Activated T-cell treated with anti-CD3 and anti-CD28 coated beads, Interleukin-2, amount 50 U/mL, for 4 hours (primary cell): ENCODE results near the gene DNASE1L3. TPM values are rescaled to one million over a fixed set of nuclear protein-coding genes. Genes with fewer than 3 reads are reported as not detected.
"Not testable (repeated sequence)": the region's sequence is repeated elsewhere in the genome, so short reads cannot be mapped to it uniquely, and the experiment has no call there.

Experiments used
- ATAC-seq, 2 donors: fragments of 200-7000 bp; cut with Tn5 transposase; one replicate each; pipeline ENCODE4 v1.10.0; 2021
- DNase-seq: peaks from one replicate; pipeline ENCODE4 v3.0.0-alpha.2; 2020
- H3K27me3 Mint-ChIP-seq: one replicate; pipeline ENCODE4 v1.8.0; 2021; ENCODE audit warnings: low read depth, mixed read lengths
- H3K36me3 Mint-ChIP-seq: one replicate; pipeline ENCODE4 v1.8.0; 2022; ENCODE audit warnings: mixed read lengths; ENCODE audit not compliant: insufficient read depth
- H3K4me1 Mint-ChIP-seq: one replicate; pipeline ENCODE4 v1.8.0; 2021; ENCODE audit warnings: low read depth, mixed read lengths
- H3K4me3 Mint-ChIP-seq: one replicate; pipeline ENCODE4 v1.8.0; 2021; ENCODE audit warnings: mild to moderate bottlenecking, moderate library complexity, mixed read lengths
- H3K9me3 Mint-ChIP-seq: one replicate; pipeline ENCODE4 v1.8.0; 2021; ENCODE audit warnings: mixed read lengths
- total RNA-seq, 3 donors: library from RNA; stranded (reverse); gene quantifications; one replicate each; pipeline ENCODE4 v1.2.1, GENCODE V29; 2021

The DNASE1L3 gene
- total RNA-seq: not detected

GRCh38 chr3:58210761-58211460 lies at the start of gene DNASE1L3:
Gene DNASE1L3, minus strand, starts transcription at chr3:58210972. Its CDS starts 66 bp downstream, at chr3:58210906.
- H3K9me3 Mint-ChIP-seq: no peaks in the 10 kb centered on the region

GRCh38 chr3:58260261-58260731 lies 49.5 kb upstream of the DNASE1L3 start:
- H3K4me1 Mint-ChIP-seq: no peaks in the 10 kb centered on the region
- no peaks in the 10 kb centered on the region for H3K27me3 Mint-ChIP-seq
- no peak for DNase-seq

More at GRCh38 chr3:58210761-58211460, at the start of gene DNASE1L3:
- Mint-ChIP-seq H3K4me1 (peaks cover 15% of the 10 kb centered on the region), H3K36me3 (no peaks in the 10 kb centered on the region), H3K4me3 (no peak within 1 kb of the TSS), H3K27me3 (peaks cover 8% of the 10 kb centered on the region)
- no peak for DNase-seq
- ATAC-seq: no peak

DNA sequence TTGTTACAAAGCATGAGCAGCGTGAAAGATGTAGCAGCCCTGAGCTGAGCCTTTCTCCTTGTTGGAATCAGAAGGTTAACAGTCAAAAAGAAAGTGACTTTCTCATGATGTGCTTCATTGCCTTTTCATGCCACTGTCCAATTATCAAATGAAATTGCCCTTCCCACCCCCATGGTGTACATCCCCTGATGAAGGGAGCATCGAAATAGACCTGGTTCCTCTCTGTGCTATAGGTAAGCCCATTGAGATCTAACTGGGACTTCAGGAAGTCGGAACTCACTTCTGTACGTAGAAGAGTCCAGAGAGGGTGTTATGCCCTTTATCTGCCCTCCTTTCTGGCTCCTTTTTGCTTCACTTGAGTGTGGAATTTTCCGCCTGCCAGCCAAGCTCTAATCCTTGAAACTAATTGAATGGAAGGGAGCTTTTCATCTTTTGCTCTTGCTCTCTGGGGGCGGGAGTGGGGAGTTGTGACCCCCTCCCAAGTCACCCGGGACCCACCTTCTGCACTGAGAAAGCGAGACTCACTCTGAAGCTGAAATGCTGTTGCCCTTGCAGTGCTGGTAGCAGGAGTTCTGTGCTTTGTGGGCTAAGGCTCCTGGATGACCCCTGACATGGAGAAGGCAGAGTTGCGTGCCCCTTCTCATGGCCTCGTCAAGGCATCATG lies 47.8 kb upstream of the DNASE1L3 start:
- DNase-seq (no peak), ATAC-seq (no peak)
- Mint-ChIP-seq H3K9me3 (no peaks in the 10 kb centered on the region), H3K27me3 (no peaks in the 10 kb centered on the region), H3K4me1 (no peaks in the 10 kb centered on the region), H3K36me3 (peaks cover 14% of the 10 kb centered on the region), H3K4me3 (no peak overlapping the region)

More at GRCh38 chr3:58260261-58260731, 49.5 kb upstream of the DNASE1L3 start:
- ATAC-seq: peak in 1 of 2 donors; percentile 38
- Mint-ChIP-seq H3K36me3 (peaks cover 14% of the 10 kb centered on the region), H3K9me3 (no peaks in the 10 kb centered on the region), H3K4me3 (no peak overlapping the region)

- no peaks in the 10 kb centered on the region for H3K4me1 Mint-ChIP-seq
- no peaks in the 10 kb centered on the region for H3K9me3 Mint-ChIP-seq
- ATAC-seq (no peak), DNase-seq (no peak)
- peaks cover 13% of the 10 kb centered on the region for H3K36me3 Mint-ChIP-seq
- no peaks in the 10 kb centered on the region for H3K27me3 Mint-ChIP-seq
- no peak overlapping the region for H3K4me3 Mint-ChIP-seq
These were observed 45.7 kb upstream of the DNASE1L3 start for GRCh38 chr3:58256511-58256910.

GRCh38 chr3:58256061-58256460 lies 45.3 kb upstream of the DNASE1L3 start:
- H3K36me3 Mint-ChIP-seq: peaks cover 13% of the 10 kb centered on the region
- ATAC-seq (no peak), DNase-seq (no peak)
- no peaks in the 10 kb centered on the region for H3K9me3 Mint-ChIP-seq
- H3K4me3 Mint-ChIP-seq: no peak overlapping the region
- no peaks in the 10 kb centered on the region for H3K27me3 Mint-ChIP-seq
- H3K4me1 Mint-ChIP-seq: no peaks in the 10 kb centered on the region

DNA sequence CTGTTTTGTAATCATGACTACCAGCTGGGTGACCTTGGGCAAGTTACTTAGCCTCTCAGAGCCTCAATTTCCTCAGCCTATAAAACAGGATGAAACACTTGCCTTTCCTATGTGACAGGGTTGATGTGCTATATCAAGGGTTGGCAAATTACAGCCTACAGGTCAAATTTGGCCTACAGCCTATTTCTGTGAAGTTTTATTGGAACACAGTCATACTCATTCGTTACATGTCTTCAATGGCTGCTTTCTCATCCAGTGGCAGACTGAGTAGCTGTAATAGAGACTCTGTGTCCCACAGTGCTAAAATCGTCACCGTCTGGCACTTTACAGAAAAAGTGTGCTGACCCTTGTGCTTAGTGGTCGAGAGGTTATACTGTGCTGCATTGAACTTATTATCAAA lies 43.4 kb upstream of the DNASE1L3 start:
- DNase-seq: no peak
- no peak for ATAC-seq
- peaks cover 10% of the 10 kb centered on the region for H3K36me3 Mint-ChIP-seq
- no peaks in the 10 kb centered on the region for H3K9me3 Mint-ChIP-seq
- peaks cover 2% of the 10 kb centered on the region for H3K4me1 Mint-ChIP-seq
- H3K4me3 Mint-ChIP-seq: no peak overlapping the region
- H3K27me3 Mint-ChIP-seq: no peaks in the 10 kb centered on the region

GRCh38 chr3:58251631-58252035 lies 40.9 kb upstream of the DNASE1L3 start:
- ATAC-seq (no peak), DNase-seq (no peak)
- H3K4me3 Mint-ChIP-seq: no peak overlapping the region
- peaks cover 2% of the 10 kb centered on the region for H3K4me1 Mint-ChIP-seq
- H3K9me3 Mint-ChIP-seq: no peaks in the 10 kb centered on the region
- no peaks in the 10 kb centered on the region for H3K27me3 Mint-ChIP-seq
- peaks cover 4% of the 10 kb centered on the region for H3K36me3 Mint-ChIP-seq

DNA sequence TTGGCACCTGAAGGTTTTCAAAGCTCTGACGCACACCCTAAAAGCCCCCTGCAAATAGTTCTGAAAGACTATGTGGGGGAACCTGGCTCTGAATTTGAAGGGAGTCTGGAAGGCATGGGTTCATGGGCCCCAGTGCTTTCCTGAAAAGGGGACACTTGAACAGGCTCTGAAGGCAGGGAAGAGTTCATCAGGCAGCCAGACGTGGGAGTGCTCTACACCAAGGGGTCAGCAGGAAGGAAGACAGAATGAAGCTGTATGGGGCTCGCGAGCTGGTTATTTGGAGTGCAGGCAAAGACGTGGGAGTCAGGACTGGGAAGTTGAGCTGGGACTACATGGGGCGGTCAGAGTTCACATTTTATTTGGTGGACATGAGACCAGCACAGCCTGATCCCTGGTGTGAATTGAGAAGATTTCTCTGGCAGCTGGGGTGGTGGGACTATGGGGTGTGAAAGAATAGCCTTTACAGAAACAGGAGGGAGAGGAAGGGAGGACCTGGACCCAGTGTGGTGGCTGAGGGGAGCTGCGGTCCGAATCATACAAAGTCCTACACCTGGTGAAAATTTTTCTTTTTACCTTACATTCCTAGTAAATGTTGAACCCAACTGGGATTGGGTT lies 39.4 kb upstream of the DNASE1L3 start:
- Mint-ChIP-seq H3K9me3 (no peaks in the 10 kb centered on the region), H3K4me1 (peaks cover 2% of the 10 kb centered on the region), H3K36me3 (no peaks in the 10 kb centered on the region), H3K4me3 (no peak overlapping the region), H3K27me3 (no peaks in the 10 kb centered on the region)
- no peak for DNase-seq
- no peak for ATAC-seq

GRCh38 chr3:58249358-58250092 lies 38.8 kb upstream of the DNASE1L3 start:
- no peak for DNase-seq
- peaks cover 2% of the 10 kb centered on the region for H3K4me1 Mint-ChIP-seq
- no peak for ATAC-seq
- no peak overlapping the region for H3K4me3 Mint-ChIP-seq
- H3K27me3 Mint-ChIP-seq: no peaks in the 10 kb centered on the region
- H3K36me3 Mint-ChIP-seq: no peaks in the 10 kb centered on the region
- H3K9me3 Mint-ChIP-seq: no peaks in the 10 kb centered on the region

- no peaks in the 10 kb centered on the region for H3K9me3 Mint-ChIP-seq
- no peak for ATAC-seq
- H3K4me3 Mint-ChIP-seq: no peak overlapping the region
These were observed 35.6 kb upstream of the DNASE1L3 start for GRCh38 chr3:58246148-58247047.

GRCh38 chr3:58243976-58244585 lies 33.3 kb upstream of the DNASE1L3 start:
- no peaks in the 10 kb centered on the region for H3K27me3 Mint-ChIP-seq
- DNase-seq: no peak
- H3K4me1 Mint-ChIP-seq: no peaks in the 10 kb centered on the region
- no peak overlapping the region for H3K4me3 Mint-ChIP-seq
- no peak for ATAC-seq
- no peaks in the 10 kb centered on the region for H3K9me3 Mint-ChIP-seq
- no peaks in the 10 kb centered on the region for H3K36me3 Mint-ChIP-seq

More at GRCh38 chr3:58246148-58247047, 35.6 kb upstream of the DNASE1L3 start:
- H3K27me3 Mint-ChIP-seq: no peaks in the 10 kb centered on the region
- H3K4me1 Mint-ChIP-seq: peaks cover 2% of the 10 kb centered on the region
- no peak for DNase-seq
- no peaks in the 10 kb centered on the region for H3K36me3 Mint-ChIP-seq

DNA sequence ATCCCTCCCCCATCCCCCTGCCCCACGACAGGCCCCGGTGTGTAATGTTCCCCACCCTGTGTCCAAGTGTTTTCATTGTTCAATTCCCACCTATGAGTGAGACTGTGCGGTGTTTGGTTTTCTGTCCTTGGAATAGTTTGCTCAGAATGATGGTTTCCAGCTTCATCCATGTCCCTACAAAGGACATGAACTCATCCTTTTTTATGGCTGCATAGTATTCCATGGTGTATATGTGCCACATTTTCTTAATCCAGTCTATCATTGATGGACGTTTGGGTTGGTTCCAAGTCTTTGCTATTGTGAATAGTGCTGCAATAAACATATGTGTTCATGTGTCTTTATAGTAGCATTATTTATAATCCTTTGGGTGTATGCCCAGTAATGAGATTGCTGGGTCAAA lies 32.1 kb upstream of the DNASE1L3 start:
- not testable (repeated sequence) for H3K9me3 Mint-ChIP-seq, ATAC-seq, H3K27me3 Mint-ChIP-seq, H3K4me1 Mint-ChIP-seq, H3K4me3 Mint-ChIP-seq, DNase-seq, H3K36me3 Mint-ChIP-seq

- H3K4me3 Mint-ChIP-seq: no peak overlapping the region
- no peaks in the 10 kb centered on the region for H3K36me3 Mint-ChIP-seq
- H3K27me3 Mint-ChIP-seq: no peaks in the 10 kb centered on the region
- DNase-seq (no peak), ATAC-seq (no peak)
- no peaks in the 10 kb centered on the region for H3K9me3 Mint-ChIP-seq
- peaks cover 8% of the 10 kb centered on the region for H3K4me1 Mint-ChIP-seq
These were observed 31.6 kb upstream of the DNASE1L3 start for GRCh38 chr3:58242340-58242739.
